IPS-18c (cell line): Measurements from ENCODE around the gene KIRREL3.

Experiments used
- H3K4me3 ChIP-seq: 2 replicates; pipeline ENCODE4 v1.7.0; 2013; ENCODE audit warnings: low read depth, mild to moderate bottlenecking, low read length, moderate library complexity; ENCODE audit not compliant: insufficient read depth
- H3K9me3 ChIP-seq: one replicate; pipeline ENCODE4 v1.6.1; 2013; ENCODE audit warnings: mild to moderate bottlenecking, low read length, moderate library complexity; ENCODE audit not compliant: control insufficient read depth, insufficient read depth

Gene KIRREL3

GRCh38 chr11:126479178-126479930 is 521.2 kb downstream of the KIRREL3 start:
- H3K4me3 ChIP-seq: no peak overlapping the region
- H3K9me3 ChIP-seq: no peaks in the 10 kb centered on the region

- H3K4me3 ChIP-seq: no peak overlapping the region
Measured at GRCh38 chr11:126478466-126478865, 522.1 kb downstream of the KIRREL3 start.

GRCh38 chr11:126477535-126478305 is 522.9 kb downstream of the KIRREL3 start:
- H3K4me3 ChIP-seq: no peak overlapping the region
- no peaks in the 10 kb centered on the region for H3K9me3 ChIP-seq

More at GRCh38 chr11:126478466-126478865, 522.1 kb downstream of the KIRREL3 start:
- no peaks in the 10 kb centered on the region for H3K9me3 ChIP-seq

- H3K4me3 ChIP-seq: no peak overlapping the region
- H3K9me3 ChIP-seq: no peaks in the 10 kb centered on the region
Measured at GRCh38 chr11:126476977-126477376, 523.6 kb downstream of the KIRREL3 start.

- Histone ChIP-seq H3K4me3 (no peak overlapping the region), H3K9me3 (no peaks in the 10 kb centered on the region)
Measured at GRCh38 chr11:126476266-126476924, 524.2 kb downstream of the KIRREL3 start.

- H3K9me3 ChIP-seq: no peaks in the 10 kb centered on the region
- no peak overlapping the region for H3K4me3 ChIP-seq
Measured at GRCh38 chr11:126475014-126475991, 525.3 kb downstream of the KIRREL3 start.

GRCh38 chr11:126474220-126474619 is 526.4 kb downstream of the KIRREL3 start:
- no peak overlapping the region for H3K4me3 ChIP-seq
- no peaks in the 10 kb centered on the region for H3K9me3 ChIP-seq

GRCh38 chr11:126473269-126473668 is 527.3 kb downstream of the KIRREL3 start:
- Histone ChIP-seq H3K9me3 (no peaks in the 10 kb centered on the region), H3K4me3 (no peak overlapping the region)

- H3K9me3 ChIP-seq: no peaks in the 10 kb centered on the region
Measured at GRCh38 chr11:126469311-126469710, 531.3 kb downstream of the KIRREL3 start.

GRCh38 chr11:126468102-126468521 is 532.5 kb downstream of the KIRREL3 start:
- H3K4me3 ChIP-seq: no peak overlapping the region

More at GRCh38 chr11:126469311-126469710, 531.3 kb downstream of the KIRREL3 start:
- no peak overlapping the region for H3K4me3 ChIP-seq

GRCh38 chr11:126467471-126467870 is 533.1 kb downstream of the KIRREL3 start:
- Histone ChIP-seq H3K4me3 (no peak overlapping the region; the same call in 1 of the 2 replicates), H3K9me3 (no peaks in the 10 kb centered on the region)

More at GRCh38 chr11:126468102-126468521, 532.5 kb downstream of the KIRREL3 start:
- no peaks in the 10 kb centered on the region for H3K9me3 ChIP-seq

GRCh38 chr11:126467046-126467370 is 533.6 kb downstream of the KIRREL3 start:
- H3K9me3 ChIP-seq: no peaks in the 10 kb centered on the region

GRCh38 chr11:126466236-126467045 is 534.1 kb downstream of the KIRREL3 start:
- no peaks in the 10 kb centered on the region for H3K9me3 ChIP-seq
- no peak overlapping the region for H3K4me3 ChIP-seq

More at GRCh38 chr11:126467046-126467370, 533.6 kb downstream of the KIRREL3 start:
- H3K4me3 ChIP-seq: no peak overlapping the region

GRCh38 chr11:126465573-126466188 is 534.9 kb downstream of the KIRREL3 start:
- H3K9me3 ChIP-seq: no peaks in the 10 kb centered on the region
- H3K4me3 ChIP-seq: no peak overlapping the region

GRCh38 chr11:126464796-126465195 is 535.8 kb downstream of the KIRREL3 start:
- Histone ChIP-seq H3K4me3 (no peak overlapping the region), H3K9me3 (no peaks in the 10 kb centered on the region)

GRCh38 chr11:126462422-126462821 is 538.1 kb downstream of the KIRREL3 start:
- H3K4me3 ChIP-seq: no peak overlapping the region
- no peaks in the 10 kb centered on the region for H3K9me3 ChIP-seq
